Immature natural killer cell (primary cell): ENCODE measurements around the gene SLC35C1. TPM values are rescaled to one million over a fixed set of nuclear protein-coding genes. Genes with fewer than 3 reads are reported as not detected.

Experiments used
- DNase-seq, 3 donors: peaks; one replicate each; pipeline ENCODE4 v3.0.0; 2022; ENCODE audit warnings: mixed read lengths in 1 of 3
- H3K27ac Mint-ChIP-seq, 6 donors: one replicate each; pipeline ENCODE4 v1.8.0; 2020; ENCODE audit warnings: mixed read lengths in 6 of 6, mild to moderate bottlenecking in 5 of 6, inconsistent platforms in 4 of 6, moderate library complexity in 3 of 6
- H3K27me3 Mint-ChIP-seq, 3 donors: one replicate each; pipeline ENCODE4 v1.8.0; 2020 to 2021; ENCODE audit warnings: low read depth in 3 of 3, mild to moderate bottlenecking in 3 of 3, mixed read lengths in 3 of 3, moderate library complexity in 3 of 3, inconsistent platforms in 1 of 3
- H3K36me3 Mint-ChIP-seq, 3 donors: one replicate each; pipeline ENCODE4 v1.8.0; 2020; ENCODE audit warnings: mixed read lengths in 3 of 3, inconsistent platforms in 2 of 3, mild to moderate bottlenecking in 2 of 3
- H3K4me1 Mint-ChIP-seq, 2 donors: one replicate each; pipeline ENCODE4 v1.8.0; 2020; ENCODE audit warnings: inconsistent platforms in 2 of 2, mild to moderate bottlenecking in 2 of 2, mixed read lengths in 2 of 2, moderate library complexity in 1 of 2
- H3K4me3 Mint-ChIP-seq, 5 donors: one replicate each; pipeline ENCODE4 v1.8.0; 2020; ENCODE audit warnings: mild to moderate bottlenecking in 5 of 5, mixed read lengths in 5 of 5, inconsistent platforms in 3 of 5, moderate library complexity in 3 of 5
- H3K9me3 Mint-ChIP-seq, 6 donors: one replicate each; pipeline ENCODE4 v1.8.0; 2020; ENCODE audit warnings: mild to moderate bottlenecking in 6 of 6, mixed read lengths in 6 of 6, inconsistent platforms in 4 of 6, moderate library complexity in 3 of 6
- polyA plus RNA-seq, 3 donors: library from polyadenylated mRNA; unstranded; fragments of 300-500 nt; fragmentation: Illumina TruSeq; gene quantifications; one replicate each; pipeline ENCODE4 v1.2.3, GENCODE V29; 2021

Gene SLC35C1
- polyA plus RNA-seq, 3 donors from 2014 or later: 6.4 to 11.9 (median 7.6) TPM

DNA sequence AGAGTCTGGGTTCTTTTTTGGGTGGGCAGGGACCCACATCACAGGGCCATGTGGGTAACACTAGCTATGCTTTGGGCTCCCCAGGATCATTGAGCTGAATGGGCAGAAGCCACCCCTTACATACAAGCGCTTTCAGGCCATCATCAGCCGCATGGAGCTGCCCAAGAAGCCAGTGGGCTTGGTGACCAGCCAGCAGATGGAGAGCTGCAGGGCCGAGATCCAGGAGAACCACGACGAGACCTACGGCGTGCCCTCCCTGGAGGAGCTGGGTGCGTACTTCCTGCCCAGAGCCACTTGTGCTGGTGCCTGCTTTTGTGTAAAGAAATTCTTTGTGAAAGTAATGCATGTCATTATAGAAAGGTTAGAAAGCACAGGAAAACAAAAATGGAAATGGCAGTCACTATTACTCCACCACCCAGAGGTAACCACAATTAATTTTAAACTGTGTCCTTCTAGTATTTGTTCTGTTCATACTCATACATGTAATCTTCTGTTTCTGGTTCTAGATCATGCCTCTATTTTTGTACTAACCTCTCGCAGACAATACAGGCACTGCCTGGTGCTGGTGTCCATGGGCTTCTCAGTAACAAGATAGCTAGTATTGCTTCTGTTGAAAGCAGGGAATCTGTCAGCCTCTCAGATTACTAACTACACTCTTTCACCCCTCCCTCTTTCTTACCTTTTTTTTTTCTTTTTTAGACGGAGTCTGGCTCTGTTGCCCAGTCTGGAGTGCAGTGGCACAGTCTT lies 56.0 kb downstream of the SLC35C1 start:
- DNase-seq: no peak
- peaks cover 35 to 63% (median 39%) of the 10 kb centered on the region in 3 donors for H3K36me3 Mint-ChIP-seq
- H3K4me1 Mint-ChIP-seq: peaks cover 0 to 7% of the 10 kb centered on the region in 2 donors
- H3K27ac Mint-ChIP-seq: no peak overlapping the region
- peaks cover under 1 to 2% (median 2%) of the 10 kb centered on the region in 3 donors for H3K27me3 Mint-ChIP-seq
- no peak overlapping the region for H3K4me3 Mint-ChIP-seq
- H3K9me3 Mint-ChIP-seq: no peaks in the 10 kb centered on the region

Other genes with a start within 250 kb of the SLC35C1 start
- under 1 TPM in 1 of 3 donors, not detected in 2; 0.11 TPM for gene CHST1, start 139.5 kb upstream of the SLC35C1 start, polyA plus RNA-seq
- gene CRY2, start 42.3 kb downstream of the SLC35C1 start, polyA plus RNA-seq: 10 to 100 TPM; 16.5 to 32.7 (median 20.8) TPM
- gene MAPK8IP1, start 80.5 kb downstream of the SLC35C1 start, polyA plus RNA-seq: under 1 TPM in 2 of 3 donors, not detected in 1; 0.08 to 0.09 TPM
- gene FREY1, start 102.1 kb downstream of the SLC35C1 start, polyA plus RNA-seq: not detected
- gene PEX16, start 112.7 kb downstream of the SLC35C1 start, polyA plus RNA-seq: 10 to 100 TPM; 51.0 to 69.9 (median 51.2) TPM
- gene LARGE2, start 117.5 kb downstream of the SLC35C1 start, polyA plus RNA-seq: under 1 TPM in 1 of 3 donors, not detected in 2; 0.96 TPM